ENCODE data around the gene CSAD.

GRCh38 chr12:53198486-53199110 is 17.9 kb upstream of the CSAD start:
- no peak for TF ChIP-seq POLR2A (IDR thresholded peaks at IDR 0.05)
- TF ChIP-seq CTCF (IDR thresholded peaks at IDR 0.05): no peak

All from right lobe of liver (tissue), 4 donors.